ENCODE measurements around the gene CRIM1.

Gene CRIM1

DNA sequence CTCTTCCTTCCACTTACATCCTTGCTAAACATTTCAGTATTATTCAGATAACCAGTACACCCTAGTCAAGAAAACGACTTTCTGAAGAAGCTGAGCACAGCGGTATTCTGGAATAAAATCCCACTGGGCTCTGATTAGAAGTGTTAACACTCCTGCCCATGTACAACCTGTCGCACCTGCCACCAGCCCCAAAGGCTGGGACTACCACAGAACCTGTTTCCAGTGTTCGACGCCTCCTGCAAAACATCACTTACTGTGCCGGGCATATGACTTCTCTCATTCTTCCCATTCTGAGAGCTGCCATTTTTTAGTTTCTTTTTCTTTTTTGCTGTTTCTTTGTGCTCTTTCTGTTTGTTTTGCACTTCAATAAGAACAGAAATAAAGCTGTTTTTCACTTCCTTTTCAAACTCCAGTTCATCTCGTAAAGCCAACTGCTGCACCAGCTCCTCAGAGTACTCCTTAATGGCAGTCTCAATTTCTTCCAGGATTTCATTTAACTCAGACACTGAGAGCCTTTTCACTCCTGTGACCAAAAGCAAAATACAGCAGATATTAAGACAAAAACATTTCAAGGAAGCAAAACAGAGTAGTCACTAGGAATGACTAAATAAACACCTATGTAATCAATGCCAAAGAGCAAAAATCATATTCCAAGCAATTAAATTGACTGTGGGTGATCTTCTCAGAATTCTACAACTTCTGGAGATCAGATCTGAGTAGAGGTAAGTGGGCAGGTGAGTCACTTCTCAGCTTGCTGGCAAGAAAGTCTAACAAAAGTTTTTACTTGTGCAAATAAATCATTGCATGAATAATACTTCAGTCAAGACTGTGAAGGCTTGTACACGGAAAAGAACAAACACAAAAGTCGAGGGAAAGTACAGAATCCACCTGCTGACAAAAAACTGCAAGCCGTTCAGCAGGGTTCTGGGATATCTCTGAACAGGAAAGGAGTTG is 223.0 kb downstream of the CRIM1 start:
- no peak for DNase-seq (ENCODE audit: low spot score)

DNA sequence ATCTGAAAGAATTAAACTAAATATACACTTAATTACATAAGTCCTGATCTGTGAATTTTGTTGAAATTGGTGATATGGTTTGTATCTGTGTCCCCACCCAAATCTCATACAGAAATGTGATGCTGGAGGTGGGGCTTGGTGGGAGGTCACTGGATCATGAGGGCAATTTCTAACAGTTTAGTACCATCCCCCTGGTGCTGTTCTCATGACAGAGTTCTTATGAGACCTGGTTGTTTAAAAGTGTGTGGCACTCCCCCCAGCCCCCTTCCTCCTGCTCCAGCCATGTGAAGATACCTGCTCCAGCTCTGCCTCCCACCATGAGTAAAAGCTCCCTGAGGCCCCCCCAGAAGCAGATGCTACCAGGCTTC is 223.7 kb downstream of the CRIM1 start:
- no peak for DNase-seq (ENCODE audit: low spot score)

DNA sequence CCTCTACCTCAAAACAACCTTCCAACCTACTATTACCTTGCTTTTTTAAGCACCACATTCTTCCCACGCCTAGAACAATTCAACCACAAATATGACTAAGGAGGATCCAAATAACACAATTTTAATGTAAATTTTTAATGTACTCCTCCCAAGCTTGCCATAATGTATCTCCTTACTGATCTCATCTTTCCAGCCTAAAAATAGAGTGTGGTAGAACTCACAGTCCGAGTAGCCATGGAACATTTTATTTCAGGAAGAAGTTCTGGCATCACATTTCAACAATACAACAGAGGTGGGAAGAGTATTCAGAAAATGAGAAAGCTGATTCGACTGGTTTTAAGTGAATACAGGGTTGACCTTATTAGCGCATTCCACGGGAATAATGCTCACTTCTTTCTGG is 227.0 kb downstream of the CRIM1 start:
- no peak for DNase-seq (ENCODE audit: low spot score)

DNA sequence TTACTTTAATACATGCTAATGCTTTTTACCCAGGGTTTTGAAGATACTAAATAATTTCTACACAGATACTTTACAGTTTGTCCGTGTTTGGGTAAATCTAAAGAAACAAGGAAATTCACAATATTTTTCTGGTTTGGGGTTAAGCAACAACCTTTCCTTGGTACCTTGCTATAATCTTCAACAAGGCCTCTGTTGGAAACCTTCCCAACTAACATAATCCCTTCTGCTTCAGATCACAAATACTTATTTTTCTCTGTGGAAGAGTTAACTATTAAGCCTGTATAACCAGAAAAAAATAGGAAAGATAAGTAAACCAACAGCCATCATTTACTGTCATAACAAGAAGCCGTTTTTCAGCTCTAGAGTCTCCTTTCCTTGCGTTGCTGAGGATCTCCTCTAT is 227.4 kb downstream of the CRIM1 start:
- DNase-seq (ENCODE audit: low spot score) = no peak

DNA sequence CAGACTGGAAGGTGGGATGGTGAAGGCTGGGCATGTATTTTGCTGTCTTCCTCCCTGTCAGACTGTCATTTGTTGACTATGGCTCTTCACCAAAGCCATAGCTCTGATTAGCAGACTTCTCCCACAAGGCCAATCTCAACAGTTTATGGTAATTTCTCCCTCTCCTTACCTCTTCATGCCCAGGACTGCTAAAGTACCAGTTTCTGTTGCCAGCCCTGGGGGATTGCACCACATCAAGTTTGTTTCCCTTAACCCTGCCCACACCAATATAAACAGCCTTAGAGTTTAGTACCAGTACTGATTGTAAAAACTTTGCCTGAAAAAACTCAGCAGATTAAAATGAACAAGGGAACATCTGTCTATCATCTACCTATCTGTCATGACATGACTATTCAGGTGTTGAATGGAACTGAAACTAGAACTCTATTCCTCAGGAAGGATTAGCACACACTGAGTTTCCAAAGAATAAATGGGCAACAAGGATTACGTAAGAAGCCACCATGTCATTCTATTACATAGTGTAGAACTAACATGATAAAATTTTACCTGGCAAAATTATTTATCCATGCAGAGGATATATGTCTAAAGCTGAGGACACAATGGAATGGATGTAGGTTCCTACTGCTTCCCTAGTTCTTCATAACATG is 228.7 kb downstream of the CRIM1 start:
- DNase-seq (ENCODE audit: low spot score) = no peak

DNA sequence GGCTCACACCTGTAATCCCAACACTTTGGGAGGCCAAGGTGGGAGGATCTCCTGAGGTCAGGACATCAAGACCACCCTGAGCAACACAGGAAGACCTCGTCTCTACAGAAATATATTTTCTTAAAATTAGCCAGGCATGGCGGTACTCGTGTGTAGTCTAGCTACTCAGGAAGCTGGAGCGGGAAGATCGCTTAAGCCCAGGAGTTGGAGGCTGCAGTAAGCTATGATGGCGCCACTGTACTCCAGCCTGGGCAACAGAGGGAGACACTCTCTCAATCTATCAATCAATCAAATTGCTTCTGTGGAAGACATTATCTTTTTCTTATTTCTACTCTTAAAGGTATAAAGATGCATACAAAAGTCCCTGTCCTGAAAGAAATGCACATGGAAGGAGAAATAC is 231.1 kb downstream of the CRIM1 start:
- DNase-seq (ENCODE audit: low spot score) = no peak

DNA sequence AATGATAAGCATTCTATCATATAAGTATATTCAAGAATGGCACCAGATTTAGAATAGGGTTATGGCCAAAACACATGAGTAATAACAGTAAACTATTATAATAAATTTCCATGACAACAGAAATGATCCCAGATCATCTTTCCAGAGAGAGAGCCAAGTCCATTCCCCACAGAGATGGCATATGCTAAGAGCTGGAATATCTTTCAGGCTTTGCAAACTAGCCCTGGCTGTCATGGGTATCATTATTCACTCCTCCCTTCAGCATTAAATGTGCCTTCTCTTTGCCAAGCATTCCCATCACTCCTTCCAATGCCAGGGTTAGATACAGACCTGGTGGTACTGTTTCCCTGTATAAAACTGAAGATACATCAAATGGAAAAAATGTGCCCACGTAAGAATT is 231.5 kb downstream of the CRIM1 start:
- DNase-seq (ENCODE audit: low spot score) = no peak

DNA sequence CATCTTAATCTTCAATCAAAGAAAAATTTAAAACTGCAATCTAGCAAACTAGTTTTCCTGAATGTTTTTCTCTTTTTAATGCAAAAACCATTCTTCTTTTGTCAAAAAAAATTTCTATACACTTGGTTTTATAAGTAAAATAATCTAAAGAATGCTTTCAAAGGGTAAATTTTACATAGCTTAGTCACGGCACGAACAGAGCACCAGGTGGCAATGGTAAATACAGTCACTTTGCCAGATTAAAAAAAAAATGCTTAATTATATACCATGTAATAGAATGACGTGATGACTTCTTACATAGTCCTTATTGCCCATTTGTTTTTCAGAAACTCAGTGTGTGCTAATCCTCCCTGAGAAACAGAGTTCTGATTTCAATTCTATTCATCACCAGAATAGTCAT is 232.0 kb downstream of the CRIM1 start:
- DNase-seq (ENCODE audit: low spot score) = no peak

DNA sequence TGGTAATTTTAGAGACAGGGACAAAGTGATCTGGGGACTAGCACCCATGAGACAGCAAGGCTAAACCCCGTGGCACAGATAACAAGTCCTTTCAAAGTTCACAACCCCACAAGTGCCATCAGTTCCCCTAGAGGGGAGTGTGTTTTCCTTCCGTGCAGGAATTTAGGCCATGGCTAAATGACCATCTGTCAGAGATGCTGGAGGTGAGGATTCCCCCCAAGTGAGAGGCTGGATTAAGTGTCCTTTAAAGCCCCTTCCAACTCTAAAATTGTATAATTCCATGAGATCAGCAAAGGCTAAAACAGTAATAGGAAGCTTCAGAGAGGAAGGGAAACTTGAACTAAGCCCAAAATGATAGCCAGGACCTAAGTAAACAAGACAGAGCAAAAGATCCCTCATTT is 233.7 kb downstream of the CRIM1 start:
- no peak for DNase-seq (ENCODE audit: low spot score)

DNA sequence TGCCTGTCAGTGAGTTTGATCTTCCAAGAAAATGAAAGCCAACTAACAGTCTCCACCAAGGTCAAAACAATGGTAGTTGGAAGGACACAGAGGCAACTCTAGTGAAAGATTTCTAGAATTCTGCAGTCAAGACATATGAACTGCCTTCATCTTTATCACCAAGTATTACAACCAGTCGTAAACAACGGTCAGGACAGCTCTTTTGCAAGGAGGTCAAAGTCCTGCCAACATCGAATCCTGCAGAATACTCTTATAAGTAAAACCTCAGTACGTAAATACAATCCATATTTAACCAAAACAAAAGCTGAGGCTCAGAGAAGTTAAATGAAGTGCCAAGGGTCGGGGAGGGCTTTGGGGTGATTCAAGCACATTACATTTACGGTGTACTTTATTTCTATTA is 239.3 kb downstream of the CRIM1 start:
- no peak for DNase-seq (ENCODE audit: low spot score)

DNA sequence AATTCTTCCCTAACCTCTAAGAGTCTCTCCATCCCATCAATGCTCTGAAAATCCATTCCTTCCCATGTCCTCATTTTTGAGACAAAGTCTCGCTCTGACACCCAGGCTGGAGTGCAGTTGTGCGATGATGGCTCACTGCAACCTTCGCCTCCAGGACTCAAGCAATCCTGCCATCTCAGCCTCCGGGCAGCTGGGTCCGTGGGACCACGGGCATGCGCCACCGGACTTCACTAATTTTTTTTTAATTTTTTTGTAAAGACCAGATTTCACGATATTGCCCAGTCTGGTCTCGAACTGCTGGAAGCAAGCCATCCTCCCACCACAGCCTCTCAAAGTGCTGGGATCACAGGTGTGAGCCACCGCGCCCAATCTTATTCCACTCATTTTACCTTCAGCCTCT is 240.8 kb downstream of the CRIM1 start:
- no peak for DNase-seq (ENCODE audit: low spot score)

DNA sequence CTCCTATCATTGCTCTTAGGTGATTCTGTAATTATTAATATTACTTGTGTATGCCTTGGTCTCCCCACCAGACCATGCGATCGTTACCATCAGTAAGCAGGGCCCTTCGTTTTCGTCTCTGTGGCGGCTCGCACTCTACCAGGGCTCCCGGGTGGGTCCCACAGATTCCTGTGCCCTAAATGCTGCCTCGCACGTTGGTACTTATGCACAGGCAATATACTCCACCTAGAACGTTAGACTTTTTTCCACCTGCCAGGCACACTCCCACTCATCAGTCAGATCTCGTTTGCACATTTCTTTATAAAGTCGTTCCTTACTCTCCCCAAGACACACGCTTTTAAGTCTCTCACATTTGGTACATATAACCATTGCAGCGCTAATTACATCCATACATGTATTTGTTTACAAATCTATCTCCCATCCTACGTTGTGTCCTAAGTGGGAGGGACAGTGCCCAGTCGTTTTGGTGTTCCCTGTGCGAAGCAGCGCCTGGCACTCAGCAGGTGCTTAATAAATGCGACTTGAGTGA is 241.5 kb downstream of the CRIM1 start:
- DNase-seq (ENCODE audit: low spot score) = no peak

DNA sequence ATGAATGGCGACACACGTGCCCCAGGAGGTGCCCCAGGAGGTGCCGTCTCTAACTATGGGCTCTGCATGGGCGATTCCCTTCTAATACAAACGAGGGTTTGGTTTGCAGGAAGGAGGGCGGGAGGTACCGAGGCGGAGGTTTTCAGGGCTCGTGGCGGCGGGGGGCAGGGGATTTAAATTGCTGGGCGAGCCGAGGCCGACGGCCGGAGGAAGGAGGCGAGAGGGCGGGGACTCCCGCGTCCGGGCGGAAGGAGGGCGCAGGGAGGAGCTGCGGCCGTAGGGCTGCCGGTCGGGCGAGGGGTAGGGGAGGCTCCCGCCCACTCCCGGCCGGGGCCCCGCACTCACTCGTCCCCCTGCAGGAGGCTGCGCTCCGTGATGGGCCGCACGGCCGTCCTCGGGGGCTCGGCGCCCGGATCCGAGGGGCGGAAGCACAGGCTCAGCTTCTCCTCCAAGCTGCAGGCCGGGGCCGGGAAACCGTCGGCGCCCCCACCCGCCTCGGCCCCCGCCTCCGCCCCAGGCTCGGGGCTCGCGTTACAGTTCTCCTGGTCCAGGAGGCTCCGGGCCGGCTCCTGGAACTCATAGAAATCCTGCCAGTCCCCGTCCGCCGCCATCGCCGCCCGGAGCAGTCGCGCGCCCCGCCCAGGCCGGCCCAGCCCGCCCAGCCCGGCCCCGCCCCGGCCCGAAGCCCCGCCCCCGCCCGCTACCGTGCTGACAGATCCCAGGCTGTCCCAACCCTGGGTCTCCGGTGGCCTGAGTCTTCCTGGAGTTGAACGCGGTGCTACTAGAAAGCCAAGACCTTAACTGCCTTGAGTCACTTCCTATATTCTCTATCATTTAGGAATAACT is 242.2 kb downstream of the CRIM1 start, which contains the start of gene FEZ2:
Gene FEZ2, minus strand, starts transcription at position 637 of the 846 bp plus-strand sequence. Its CDS starts 26 bp downstream, at position 611.
- peak; percentile 96 for DNase-seq (ENCODE audit: low spot score)
